Right atrium auricular region (tissue), 2 donors: Measurements from ENCODE around the gene PGGHG. TPM values are rescaled to one million over a fixed set of nuclear protein-coding genes. Genes with fewer than 3 reads are reported as not detected.
A peak's percentile ranks its signal among the peaks of the same experiment; 100 is the strongest.
"Not testable (repeated sequence)": the region's sequence is repeated elsewhere in the genome, so short reads cannot be mapped to it uniquely, and the experiment has no call there.

Experiments
- DNase-seq: peaks from one replicate; pipeline ENCODE4 v3.0.0-alpha.2; 2019; ENCODE audit warnings: low spot score
- H3K27ac ChIP-seq, 2 donors: fragments of 200-600 bp; sonication (generic); 1 replicate in 1 of 2; 2 replicates in 1 of 2; pipeline ENCODE4 v1.5.1; 2016 to 2019
- H3K27me3 ChIP-seq, 2 donors: fragments of 200-600 bp; sonication (generic); one replicate each; pipeline versions ENCODE4 v1.5.1 to v1.6.0; 2017 to 2019
- H3K36me3 ChIP-seq: fragments of 200-600 bp; sonication (generic); one replicate; pipeline ENCODE4 v1.5.1; 2016
- H3K4me1 ChIP-seq, 2 donors: fragments of 200-600 bp; sonication (generic); one replicate each; pipeline versions ENCODE4 v1.5.1 to v1.6.0; 2017 to 2019
- H3K4me3 ChIP-seq, 2 donors: fragments of 200-600 bp; sonication (generic); 1 replicate in 1 of 2; 2 replicates in 1 of 2; pipeline ENCODE4 v1.5.1; 2017 to 2019; ENCODE audit warnings: mild to moderate bottlenecking in 1 of 2, moderate library complexity in 1 of 2
- H3K9me3 ChIP-seq, 2 donors: fragments of 200-600 bp; sonication (generic); one replicate each; pipeline ENCODE4 v1.5.1; 2019
- CTCF ChIP-seq, 2 donors: fragments of 200-600 bp; sonication (generic); IDR thresholded peaks; one replicate each; pipeline ENCODE4 v1.5.1; 2019; ENCODE audit warnings: antibody characterized with exemption in 2 of 2
- total RNA-seq, 2 donors: library from RNA; depleted of rRNA; stranded (reverse); fragments of >200 nt; gene quantifications; one replicate each; pipeline ENCODE4 v1.1.0, GENCODE V29; 2016

PGGHG gene
- total RNA-seq, 2 donors from 2014 or later = 4.9 to 9.4 TPM

- Histone ChIP-seq H3K9me3 (no peaks in the 10 kb centered on the region), H3K27ac (peak overlapping the region; percentile 87 to 90), H3K36me3 (peaks cover 3% of the 10 kb centered on the region), H3K27me3 (no peaks in the 10 kb centered on the region), H3K4me1 (peaks cover 0 to 38% of the 10 kb centered on the region in 2 donors), H3K4me3 (no peak overlapping the region)
- DNase-seq = no peak
- no peak for TF ChIP-seq CTCF (IDR thresholded peaks at IDR 0.05)
Measured at GRCh38 chr11:324156-324555, 35.2 kb downstream of the PGGHG start.

- not testable (repeated sequence) for H3K4me3 ChIP-seq, DNase-seq, H3K27me3 ChIP-seq, H3K9me3 ChIP-seq, H3K36me3 ChIP-seq
- Histone ChIP-seq H3K4me1 (peaks cover 0 to 38% of the 10 kb centered on the region in 2 donors), H3K27ac (peak overlapping the region; percentile 87 to 90)
Measured at GRCh38 chr11:324593-325517, 35.9 kb downstream of the PGGHG start.

- no peaks in the 10 kb centered on the region for H3K27me3 ChIP-seq
- no peak for TF ChIP-seq CTCF (IDR thresholded peaks at IDR 0.05)
- no peaks in the 10 kb centered on the region for H3K36me3 ChIP-seq
- H3K4me3 ChIP-seq = peak overlapping the region in 1 of 2 donors; percentile 5
- H3K27ac ChIP-seq = peak overlapping the region; percentile 87 to 90
- peaks cover 0 to 38% of the 10 kb centered on the region in 2 donors for H3K4me1 ChIP-seq
- DNase-seq = no peak
- H3K9me3 ChIP-seq = no peaks in the 10 kb centered on the region
Measured at GRCh38 chr11:325796-326591, 37.1 kb downstream of the PGGHG start.

DNA sequence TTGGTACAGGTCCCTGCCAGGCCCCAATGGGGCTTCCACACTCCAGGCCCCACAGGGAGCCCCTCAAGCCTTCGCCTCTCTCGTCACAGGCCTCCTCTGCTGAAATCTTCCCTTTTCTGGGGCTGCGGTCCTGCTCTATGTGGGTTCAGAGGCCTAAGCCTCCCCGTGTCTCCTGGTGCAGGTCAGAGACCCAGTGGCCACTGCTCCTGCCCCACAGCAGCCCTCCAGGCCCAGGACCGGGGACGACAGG, 37.6 kb downstream of the PGGHG start:
- H3K4me3 ChIP-seq = peak overlapping the region in 1 of 2 donors; percentile 5
- H3K36me3 ChIP-seq = no peaks in the 10 kb centered on the region
- TF ChIP-seq CTCF (IDR thresholded peaks at IDR 0.05) = no peak
- no peaks in the 10 kb centered on the region for H3K27me3 ChIP-seq
- H3K27ac ChIP-seq = peak overlapping the region; percentile 87 to 90
- no peaks in the 10 kb centered on the region for H3K9me3 ChIP-seq
- H3K4me1 ChIP-seq = peaks cover 0 to 38% of the 10 kb centered on the region in 2 donors
- no peak for DNase-seq

DNA sequence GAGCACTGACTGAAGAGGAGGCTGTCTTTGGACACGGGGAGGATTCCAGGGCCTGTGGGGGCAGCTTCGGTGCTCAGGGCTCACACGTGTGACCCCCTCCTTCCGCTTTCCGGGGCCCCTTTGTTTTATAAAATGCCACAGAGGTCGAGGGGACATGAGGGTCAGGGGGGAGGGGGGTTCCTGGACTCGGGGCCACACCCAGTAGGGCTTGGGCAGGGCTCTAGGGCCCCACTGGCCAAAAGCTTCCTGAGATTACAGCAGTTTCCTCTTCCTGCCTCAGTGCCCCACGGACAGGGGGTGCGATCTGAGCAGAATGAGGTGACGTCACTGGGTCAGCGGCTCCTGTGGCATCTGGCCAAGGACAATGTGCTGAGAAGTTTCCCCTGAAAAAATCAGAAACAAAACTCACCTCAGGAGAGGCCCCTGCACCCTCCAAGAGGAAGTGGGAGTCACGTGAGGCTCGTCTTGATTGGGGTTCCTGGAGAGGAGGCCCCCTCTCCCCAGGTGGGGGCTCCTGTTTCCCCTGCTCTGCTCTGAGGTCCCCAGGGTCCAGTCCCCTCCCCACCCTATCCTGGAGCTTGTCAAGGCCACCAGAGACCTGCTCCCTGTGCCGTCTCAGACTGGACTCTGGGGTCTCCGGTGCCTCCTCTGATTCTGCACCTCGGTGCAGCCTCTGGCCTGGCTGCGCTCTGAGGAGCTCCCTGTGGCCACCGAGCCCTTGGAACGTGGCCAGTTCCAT, 38.1 kb downstream of the PGGHG start:
- H3K4me3 ChIP-seq = peak overlapping the region in 1 of 2 donors; percentile 26
- H3K27ac ChIP-seq = peak overlapping the region; percentile 87 to 90
- peaks cover 0 to 38% of the 10 kb centered on the region in 2 donors for H3K4me1 ChIP-seq
- no peaks in the 10 kb centered on the region for H3K27me3 ChIP-seq
- H3K9me3 ChIP-seq = no peaks in the 10 kb centered on the region
- DNase-seq = peak; percentile 94
- H3K36me3 ChIP-seq = no peaks in the 10 kb centered on the region
- no peak for TF ChIP-seq CTCF (IDR thresholded peaks at IDR 0.05)

DNA sequence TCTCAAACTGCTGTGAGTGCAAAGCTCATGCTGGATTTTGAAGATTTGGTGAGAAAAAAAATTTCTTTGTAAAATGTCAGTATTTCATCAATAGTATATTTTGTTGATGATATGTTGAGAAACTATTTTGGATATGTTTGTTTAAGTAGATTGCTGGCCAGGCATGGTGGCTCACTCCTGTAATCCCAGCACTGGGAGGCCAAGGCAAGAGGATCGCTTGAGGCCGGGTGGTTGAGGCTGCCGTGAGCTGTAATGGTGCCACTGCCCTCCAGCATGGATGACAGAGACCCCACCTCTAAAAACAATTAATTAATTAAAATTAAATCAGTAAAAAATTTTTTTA, 38.6 kb downstream of the PGGHG start:
- no peaks in the 10 kb centered on the region for H3K27me3 ChIP-seq
- DNase-seq = no peak
- TF ChIP-seq CTCF (IDR thresholded peaks at IDR 0.05) = no peak
- H3K27ac ChIP-seq = peak overlapping the region; percentile 87 to 90
- H3K36me3 ChIP-seq = no peaks in the 10 kb centered on the region
- peak overlapping the region in 1 of 2 donors; percentile 26 for H3K4me3 ChIP-seq
- peaks cover 0 to 38% of the 10 kb centered on the region in 2 donors for H3K4me1 ChIP-seq
- no peaks in the 10 kb centered on the region for H3K9me3 ChIP-seq
